Measurements from ENCODE around the gene USP2.

The USP2 gene

GRCh38 chr11:119340335-119341221 lies 40.9 kb downstream of the USP2 start, which contains the start of gene C1QTNF5:
Gene C1QTNF5 (minus strand): TSS chr11:119340883. CDS start chr11:119340397, 486 bp downstream.
- no peak for ATAC-seq

- no peak for ATAC-seq
These were observed 41.7 kb downstream of the USP2 start for GRCh38 chr11:119339589-119340334.

DNA sequence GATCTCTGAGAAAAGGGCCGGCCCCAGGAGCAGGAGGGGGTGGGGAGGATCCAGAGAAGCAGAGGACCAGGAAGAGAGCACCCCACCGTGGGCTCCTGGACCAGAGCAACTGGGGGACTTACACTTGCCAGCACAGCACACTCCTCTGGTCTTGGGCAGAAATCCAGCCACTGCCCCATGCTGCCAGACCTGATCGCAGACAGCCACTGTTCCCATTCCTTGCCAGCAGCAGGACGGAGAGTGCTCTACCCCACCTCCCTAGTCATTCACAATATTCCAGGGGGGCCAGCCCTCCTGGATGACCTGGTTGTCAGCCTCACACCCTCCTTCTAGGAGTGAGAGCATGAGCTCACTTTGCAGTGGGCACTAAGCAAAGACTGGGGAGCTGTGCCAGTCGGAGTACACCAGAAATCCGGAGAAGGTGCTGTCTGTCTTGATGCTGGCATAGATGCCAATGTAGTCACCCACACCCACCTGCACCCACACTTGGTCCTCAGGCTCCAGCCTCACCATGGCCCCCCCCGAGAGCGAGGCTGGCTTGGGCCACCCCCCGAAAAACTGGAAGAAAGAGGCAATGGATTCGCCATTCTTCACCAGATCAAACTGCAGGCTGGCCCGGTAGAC lies 42.4 kb downstream of the USP2 start:
- ATAC-seq = no peak

DNA sequence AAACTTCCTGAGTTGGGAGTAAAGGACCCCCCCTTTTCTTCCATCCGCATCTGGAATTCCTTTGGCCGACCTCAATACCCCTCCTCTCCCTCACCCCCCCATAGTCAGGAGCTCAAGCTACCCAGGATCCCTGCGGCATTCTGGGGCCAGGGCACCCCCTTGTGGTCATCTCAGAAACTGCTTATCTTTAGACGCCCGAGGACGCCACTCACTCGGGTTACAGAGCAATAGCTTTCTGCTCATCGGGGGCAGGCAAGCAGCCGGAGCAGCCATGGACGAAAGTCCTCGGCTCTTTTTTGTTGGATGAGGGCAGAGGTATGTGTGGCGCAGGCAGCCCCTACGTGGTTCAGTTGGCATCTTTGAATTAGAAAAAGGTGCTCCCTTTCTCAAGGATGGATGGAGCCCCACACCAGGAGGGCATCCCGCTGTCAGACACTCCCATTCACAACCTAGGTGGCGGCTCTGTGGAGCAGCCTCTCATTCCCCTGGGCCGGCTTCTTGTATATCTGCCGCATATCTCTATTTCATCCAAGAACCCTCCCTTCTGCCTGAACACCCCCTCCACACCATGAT lies 43.1 kb downstream of the USP2 start:
- peak in 1 of 2 donors; percentile 14 for ATAC-seq

GRCh38 chr11:119337581-119338317 lies 43.7 kb downstream of the USP2 start:
- ATAC-seq = no peak

- ATAC-seq = no peak
These were observed 44.6 kb downstream of the USP2 start for GRCh38 chr11:119336744-119337469.

- no peak for ATAC-seq
These were observed 45.6 kb downstream of the USP2 start for GRCh38 chr11:119335655-119336543.

- ATAC-seq = no peak
These were observed 46.3 kb downstream of the USP2 start for GRCh38 chr11:119335091-119335654.

GRCh38 chr11:119334174-119334930 lies 47.1 kb downstream of the USP2 start, which contains the start of gene RNF26:
Gene RNF26 (plus strand): TSS chr11:119334527. CDS start chr11:119335123, 596 bp downstream.
- ATAC-seq = peak; percentile 97

- no peak for ATAC-seq
These were observed 49.3 kb downstream of the USP2 start for GRCh38 chr11:119332111-119332765.

GRCh38 chr11:119330237-119330636 lies 51.3 kb downstream of the USP2 start:
- no peak for ATAC-seq

DNA sequence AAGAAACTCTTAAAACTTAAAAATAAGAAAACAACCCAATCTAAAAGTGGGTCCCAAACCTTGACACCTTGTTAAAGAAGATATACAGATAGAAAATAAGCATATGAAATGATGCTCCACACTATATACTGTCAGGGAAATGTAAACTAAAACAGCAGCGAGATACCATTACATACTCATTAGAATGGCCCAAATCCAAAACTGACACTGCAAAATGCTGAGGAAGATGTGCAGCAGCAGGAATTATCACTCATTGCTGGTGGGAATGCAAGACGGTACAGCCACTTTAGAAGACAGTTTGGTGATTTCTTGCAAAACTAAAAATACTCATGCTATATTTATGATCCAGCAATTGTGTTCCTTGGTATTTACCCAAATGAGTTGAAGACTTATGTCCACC lies 52.2 kb downstream of the USP2 start:
- ATAC-seq = no peak

DNA sequence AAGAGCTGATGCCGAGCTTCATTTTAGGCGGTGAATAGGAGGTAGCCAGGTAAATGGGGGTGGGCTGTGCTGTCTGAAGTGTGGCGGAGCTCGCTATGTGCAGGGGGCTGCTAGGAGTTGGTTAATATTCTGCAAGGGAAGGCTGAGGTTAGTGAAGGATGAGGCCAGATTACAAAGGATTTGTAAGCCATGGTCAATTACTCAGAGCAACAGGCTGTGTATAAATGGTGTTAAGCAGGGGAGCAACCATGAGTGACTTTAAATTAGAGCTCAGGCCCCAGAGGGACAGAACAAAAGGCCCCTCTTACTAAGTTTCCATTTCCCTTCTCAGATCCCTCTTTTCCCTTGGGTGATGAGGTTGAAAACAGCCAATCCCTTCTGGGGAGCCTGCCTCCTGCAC lies 57.3 kb downstream of the USP2 start:
- ATAC-seq = no peak

DNA sequence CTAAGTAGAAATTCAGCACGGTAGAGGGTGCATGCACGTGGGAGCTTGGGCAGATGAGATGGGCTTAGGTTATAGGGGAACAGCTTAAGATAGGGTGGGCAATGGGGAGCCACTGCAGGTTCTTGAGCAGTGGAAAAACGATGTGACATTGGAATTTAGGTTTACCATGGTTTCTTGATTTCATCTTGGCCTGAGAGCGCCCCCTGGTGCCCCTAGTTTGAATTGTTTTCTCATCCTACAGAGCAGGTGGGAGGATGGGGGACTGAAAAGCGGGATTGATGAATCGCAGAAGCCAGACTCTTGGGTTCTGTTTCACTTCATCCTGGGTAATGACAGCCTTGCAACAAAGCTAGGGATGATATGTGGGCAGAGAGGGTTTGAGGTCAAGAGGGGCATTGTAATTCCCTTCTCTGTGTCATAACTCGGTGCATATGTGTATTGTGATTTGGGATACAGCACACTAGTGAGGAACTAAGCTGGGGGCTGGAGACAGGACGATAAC lies 57.9 kb downstream of the USP2 start:
- no peak for ATAC-seq

DNA sequence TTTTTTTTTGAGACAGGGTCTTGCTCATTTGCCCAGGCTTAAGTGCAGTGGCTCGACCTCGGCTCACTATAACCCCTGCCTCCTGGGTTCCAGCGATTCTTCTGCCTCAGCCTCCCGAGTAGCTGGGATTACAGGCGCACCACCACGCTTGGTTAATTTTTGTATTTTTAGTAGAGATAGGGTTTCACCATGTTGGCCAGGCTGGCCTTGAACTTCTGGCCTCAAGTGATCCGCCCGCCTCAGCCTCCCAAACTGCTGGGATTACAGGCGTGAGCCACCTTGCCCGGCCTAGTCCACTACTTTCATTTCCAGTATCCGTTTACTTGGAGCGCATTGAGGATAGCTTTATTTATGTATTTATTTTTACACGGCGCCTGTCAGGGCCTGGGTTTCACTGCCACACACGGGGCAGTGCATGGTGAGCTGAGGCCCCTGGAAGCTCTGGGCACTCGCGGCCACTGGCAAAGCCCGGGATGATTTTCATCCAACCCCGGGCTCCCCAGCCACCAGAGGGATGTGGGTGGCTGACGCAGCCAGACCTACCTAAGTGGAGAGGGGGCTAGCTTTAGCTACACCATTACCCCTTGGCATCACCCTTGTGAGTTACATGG lies 58.5 kb downstream of the USP2 start:
- ATAC-seq = no peak

DNA sequence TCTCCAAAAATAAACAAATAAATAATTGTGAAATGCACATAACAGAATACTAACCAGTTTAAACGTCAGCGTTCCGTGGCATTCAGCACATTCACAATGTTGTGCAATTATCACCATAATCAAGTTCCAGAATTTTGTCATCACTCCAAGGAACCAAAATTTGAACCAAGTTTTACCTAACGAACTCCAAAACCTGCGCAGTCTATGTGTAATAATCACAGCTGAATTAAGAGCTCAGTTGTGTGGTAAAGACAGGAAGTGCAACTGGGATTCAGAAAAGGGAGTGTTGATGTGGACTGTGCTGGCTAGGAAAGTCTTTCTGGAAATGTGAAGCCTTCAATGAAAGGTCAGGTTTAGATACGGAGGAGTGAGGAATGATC lies 59.1 kb downstream of the USP2 start:
- no peak for ATAC-seq

- ATAC-seq = peak; percentile 49 to 63
These were observed 60.5 kb downstream of the USP2 start for GRCh38 chr11:119320776-119321524.

Measured in activated CD4-positive, CD25-positive, alpha-beta regulatory T cell treated with anti-CD3 and anti-CD28 coated beads, Interleukin-2, amount 50 U/mL, for 24 hours (primary cell).